NCI-H748 (cell line): ENCODE data around the gene LPP.

Source experiments
- DNase-seq: peaks from one replicate; lab custom pipeline; 2025; ENCODE audit not compliant: unreplicated experiment; lab: John Stamatoyannopoulos, UW

The LPP gene

GRCh38 chr3:188798556-188799145 is 644.7 kb downstream of the LPP start:
- DNase-seq: no peak

- no peak for DNase-seq
These were observed 647.4 kb downstream of the LPP start for GRCh38 chr3:188801393-188801792.

GRCh38 chr3:188802645-188803044 is 648.7 kb downstream of the LPP start:
- DNase-seq: no peak

GRCh38 chr3:188807006-188807405 is 653.0 kb downstream of the LPP start:
- DNase-seq: no peak

GRCh38 chr3:188812198-188812597 is 658.2 kb downstream of the LPP start:
- DNase-seq: no peak

GRCh38 chr3:188814581-188814980 is 660.6 kb downstream of the LPP start:
- no peak for DNase-seq

- DNase-seq: no peak
These were observed 663.4 kb downstream of the LPP start for GRCh38 chr3:188817103-188817934.

- no peak for DNase-seq
These were observed 663.9 kb downstream of the LPP start for GRCh38 chr3:188817935-188818269.

GRCh38 chr3:188818282-188818681 is 664.3 kb downstream of the LPP start:
- DNase-seq: no peak

- no peak for DNase-seq
These were observed 666.0 kb downstream of the LPP start for GRCh38 chr3:188819939-188820338.

GRCh38 chr3:188822004-188822403 is 668.0 kb downstream of the LPP start:
- no peak for DNase-seq

GRCh38 chr3:188822411-188822810 is 668.5 kb downstream of the LPP start:
- DNase-seq: no peak

- no peak for DNase-seq
These were observed 670.6 kb downstream of the LPP start for GRCh38 chr3:188824566-188824965.

- no peak for DNase-seq
These were observed 671.9 kb downstream of the LPP start for GRCh38 chr3:188825901-188826300.

GRCh38 chr3:188826574-188826973 is 672.6 kb downstream of the LPP start:
- DNase-seq: no peak

- no peak for DNase-seq
These were observed 673.1 kb downstream of the LPP start for GRCh38 chr3:188827103-188827502.

- no peak for DNase-seq
These were observed 673.6 kb downstream of the LPP start for GRCh38 chr3:188827576-188827975.

GRCh38 chr3:188829130-188829529 is 675.2 kb downstream of the LPP start:
- no peak for DNase-seq

GRCh38 chr3:188829576-188829975 is 675.6 kb downstream of the LPP start:
- DNase-seq: no peak

- DNase-seq: no peak
These were observed 676.9 kb downstream of the LPP start for GRCh38 chr3:188830893-188831292.

GRCh38 chr3:188832146-188832545 is 678.2 kb downstream of the LPP start:
- no peak for DNase-seq

GRCh38 chr3:188832961-188833721 is 679.2 kb downstream of the LPP start:
- no peak for DNase-seq
